Peyer's patch (tissue), 4 donors: ENCODE results near the gene SMG6. TPM values are rescaled to one million over a fixed set of nuclear protein-coding genes. Genes with fewer than 3 reads are reported as not detected.

Experiments
- DNase-seq, 3 donors: peaks; one replicate each; pipeline ENCODE4 v3.0.0-alpha.2; 2017 to 2019
- H3K27ac ChIP-seq, 4 donors: fragments of 200-600 bp; sonication (generic); one replicate each; pipeline ENCODE4 v1.5.1; 2016 to 2019
- H3K27me3 ChIP-seq, 2 donors: fragments of 200-600 bp; sonication (generic); one replicate each; pipeline ENCODE4 v1.5.1; 2019
- H3K36me3 ChIP-seq, 3 donors: fragments of 200-600 bp; sonication (generic); one replicate each; pipeline ENCODE4 v1.5.1; 2016 to 2019
- H3K4me1 ChIP-seq, 4 donors: fragments of 200-600 bp; sonication (generic); one replicate each; pipeline ENCODE4 v1.5.1; 2016 to 2019
- H3K4me3 ChIP-seq, 4 donors: fragments of 200-600 bp; sonication (generic); 1 replicate in 3 of 4; 2 replicates in 1 of 4; pipeline ENCODE4 v1.5.1; 2016 to 2019; ENCODE audit warnings: mild to moderate bottlenecking in 1 of 4
- H3K9me3 ChIP-seq, 4 donors: fragments of 200-600 bp; sonication (generic); one replicate each; pipeline ENCODE4 v1.5.1; 2016 to 2019; ENCODE audit warnings: mild to moderate bottlenecking in 1 of 4
- CTCF ChIP-seq, 6 experiments: fragments of 450-650 bp in 4 of 6; fragments of 200-600 bp in 2 of 6; sonication (generic) in 1 of 6; IDR thresholded peaks; one replicate each; pipeline ENCODE4 v1.5.1; 2017 to 2019; ENCODE audit warnings: antibody characterized with exemption in 6 of 6, mild to moderate bottlenecking in 3 of 6, moderate library complexity in 1 of 6
- POLR2A ChIP-seq, 2 donors: fragments of 450-650 bp; IDR thresholded peaks; one replicate each; pipeline ENCODE4 v1.5.1; 2017; ENCODE audit warnings: antibody characterized with exemption in 2 of 2, mild to moderate bottlenecking in 2 of 2, moderate library complexity in 2 of 2
- total RNA-seq, 4 donors: library from RNA; depleted of rRNA; stranded (reverse); fragments of >200 nt; gene quantifications; one replicate each; pipeline ENCODE4 v1.1.0, GENCODE V29; 2016

The SMG6 gene
- total RNA-seq, 4 donors from 2014 or later, result 33.3 to 139 (median 67.4) TPM

- Histone ChIP-seq H3K36me3 (peaks cover 0 to 12% (median 0%) of the 10 kb centered on the region in 3 donors), H3K9me3 (no peaks in the 10 kb centered on the region), H3K4me3 (no peak overlapping the region), H3K27ac (peak overlapping the region; percentile 50 to 82 (median 74)), H3K4me1 (peaks cover 0 to 16% (median 0%) of the 10 kb centered on the region in 4 donors), H3K27me3 (no peaks in the 10 kb centered on the region)
- no peak for DNase-seq
- TF ChIP-seq CTCF (IDR thresholded peaks at IDR 0.05), result no peak
- no peak for TF ChIP-seq POLR2A (IDR thresholded peaks at IDR 0.05)
These were observed 66.1 kb downstream of the SMG6 start for GRCh38 chr17:2237521-2237921.

GRCh38 chr17:2235792-2236366 lies 67.7 kb downstream of the SMG6 start:
- Histone ChIP-seq H3K27ac (peak overlapping the region in 2 of 4 donors; percentile 33 to 53), H3K27me3 (no peaks in the 10 kb centered on the region), H3K36me3 (peaks cover 0 to 13% (median 0%) of the 10 kb centered on the region in 3 donors), H3K4me1 (peaks cover 0 to 16% (median 2%) of the 10 kb centered on the region in 4 donors), H3K4me3 (no peak overlapping the region), H3K9me3 (no peaks in the 10 kb centered on the region)
- no peak for DNase-seq
- TF ChIP-seq CTCF (IDR thresholded peaks at IDR 0.05) (no peak), POLR2A (IDR thresholded peaks at IDR 0.05) (no peak)

- no peak for DNase-seq
- no peak for TF ChIP-seq CTCF (IDR thresholded peaks at IDR 0.05)
- no peak for TF ChIP-seq POLR2A (IDR thresholded peaks at IDR 0.05)
- no peaks in the 10 kb centered on the region for H3K27me3 ChIP-seq
- H3K4me3 ChIP-seq, result no peak overlapping the region
- peaks cover 0 to 16% (median 5%) of the 10 kb centered on the region in 4 donors for H3K4me1 ChIP-seq
- H3K9me3 ChIP-seq, result no peaks in the 10 kb centered on the region
- peak overlapping the region in 2 of 4 donors; percentile 1 to 53 for H3K27ac ChIP-seq
- peaks cover 0 to 17% (median 0%) of the 10 kb centered on the region in 3 donors for H3K36me3 ChIP-seq
These were observed 68.3 kb downstream of the SMG6 start for GRCh38 chr17:2235265-2235664.

GRCh38 chr17:2233441-2233947 lies 70.1 kb downstream of the SMG6 start:
- no peak for TF ChIP-seq CTCF (IDR thresholded peaks at IDR 0.05)
- no peak for TF ChIP-seq POLR2A (IDR thresholded peaks at IDR 0.05)
- peaks cover 0 to 15% (median 0%) of the 10 kb centered on the region in 3 donors for H3K36me3 ChIP-seq
- peak overlapping the region in 3 of 4 donors; percentile 22 to 39 (median 33) for H3K27ac ChIP-seq
- no peak overlapping the region for H3K4me3 ChIP-seq
- no peaks in the 10 kb centered on the region for H3K27me3 ChIP-seq
- no peaks in the 10 kb centered on the region for H3K9me3 ChIP-seq
- DNase-seq, result no peak
- H3K4me1 ChIP-seq, result peaks cover 0 to 16% (median under 1%) of the 10 kb centered on the region in 4 donors

- Histone ChIP-seq H3K9me3 (no peaks in the 10 kb centered on the region), H3K27me3 (no peaks in the 10 kb centered on the region), H3K27ac (peak overlapping the region in 3 of 4 donors; percentile 18 to 39 (median 33)), H3K36me3 (peaks cover 0 to 12% (median 0%) of the 10 kb centered on the region in 3 donors), H3K4me3 (no peak overlapping the region), H3K4me1 (peaks cover 0 to 16% (median 0%) of the 10 kb centered on the region in 4 donors)
- DNase-seq, result no peak
- TF ChIP-seq CTCF (IDR thresholded peaks at IDR 0.05), result no peak
- TF ChIP-seq POLR2A (IDR thresholded peaks at IDR 0.05), result no peak
These were observed 71.3 kb downstream of the SMG6 start for GRCh38 chr17:2232244-2232638.
